HCT116 (cell line): Measurements from ENCODE around the gene PDRG1. TPM values are rescaled to one million over a fixed set of nuclear protein-coding genes. Genes with fewer than 3 reads are reported as not detected.

Experiments used
- ATAC-seq: fragments of 200-7000 bp; cut with Tn5 transposase; 2 replicates; pipeline ENCODE4 v1.9.1; 2020; ENCODE audit warnings: mild to moderate bottlenecking, moderate library complexity
- BruUV-seq: library from RNA; stranded (reverse); fragments of 400-500 nt; replicated peaks from 2 replicates; lab custom pipeline; 2021; lab: Mats Ljungman, UMichigan
- CTCF ChIA-PET: fragments of 300-600 bp; sonication (Branson Sonifier 250); formaldehyde crosslinking; loops from one replicate; lab custom pipeline; 2021; ENCODE audit warnings: antibody characterized with exemption; lab: Charles Lee
- POLR2A ChIA-PET: fragments of 300-600, 350-600 bp; sonication (Branson Sonifier 250); formaldehyde crosslinking; loops from one replicate; lab custom pipeline; 2021; ENCODE audit warnings: antibody characterized with exemption; lab: Charles Lee
- RAD21 ChIA-PET, 2 experiments: fragments of 300-600 bp; sonication (Branson Sonifier 250); formaldehyde crosslinking; loops; one replicate each; lab custom pipeline; 2023; ENCODE audit warnings: low total read pairs in 2 of 2; ENCODE audit not compliant: uncharacterized antibody in 2 of 2, unreplicated experiment in 2 of 2, low non-redundant PET in 1 of 2; lab: Charles Lee
- DNase-seq: peaks from one replicate; pipeline ENCODE4 v3.0.0-alpha.2; 2010; ENCODE audit warnings: low read depth, low spot score
- H2AFZ ChIP-seq: fragments of 200-600 bp; shearing (Covaris generic), sonication (generic); 2 replicates; pipeline ENCODE4 v1.6.1; 2017; ENCODE audit warnings: low read depth, mixed run types, mixed read lengths, antibody characterized with exemption, low read length; ENCODE audit not compliant: poor library complexity, severe bottlenecking
- H3K27ac ChIP-seq: 2 replicates; pipeline ENCODE4 v1.5.1; 2012; ENCODE audit warnings: low read depth, low read length
- H3K27me3 ChIP-seq: fragments of 200-600 bp; sonication (generic); 2 replicates; pipeline ENCODE4 v1.6.1; 2016; ENCODE audit warnings: mixed run types, low read length, mixed read lengths; ENCODE audit not compliant: insufficient read depth
- H3K36me3 ChIP-seq, 2 experiments: fragments of 200-500 bp in 1 of 2; fragments of 200-600 bp in 1 of 2; sonication (Bioruptor generic) in 1 of 2; sonication (generic) in 1 of 2; 2 replicates each; pipeline versions ENCODE4 v1.5.1 to v1.6.1; 2014 to 2016; ENCODE audit warnings: low read length in 2 of 2, inconsistent platforms in 1 of 2, mixed read lengths in 1 of 2, mixed run types in 1 of 2; ENCODE audit not compliant: insufficient read depth in 2 of 2, control insufficient read depth in 1 of 2
- H3K4me1 ChIP-seq, 2 experiments: fragments of 200-600 bp in 1 of 2; sonication (generic) in 1 of 2; 2 replicates each; pipeline versions ENCODE4 v1.5.1 to v1.6.1; 2012 to 2017; ENCODE audit warnings: low read length in 2 of 2, inconsistent platforms in 1 of 2, mild to moderate bottlenecking in 1 of 2, mixed read lengths in 1 of 2, mixed run types in 1 of 2, moderate library complexity in 1 of 2; ENCODE audit not compliant: insufficient read depth in 2 of 2, control insufficient read depth in 1 of 2
- H3K4me2 ChIP-seq: fragments of 200-600 bp; sonication (generic); 2 replicates; pipeline ENCODE4 v1.6.1; 2017; ENCODE audit warnings: mixed run types, low read length, mixed read lengths
- H3K4me3 ChIP-seq, 2 experiments: fragments of 200-600 bp in 1 of 2; sonication (generic) in 1 of 2; replicated peaks in 1 of 2; 2 replicates each; pipeline ENCODE4 v1.5.1; 2011 to 2016; ENCODE audit warnings: low read length in 2 of 2, control low read depth in 1 of 2, low read depth in 1 of 2, mild to moderate bottlenecking in 1 of 2, mixed read lengths in 1 of 2, mixed run types in 1 of 2
- H3K79me2 ChIP-seq: fragments of 200-600 bp; sonication (generic); 2 replicates; pipeline ENCODE4 v1.6.1; 2017; ENCODE audit warnings: mild to moderate bottlenecking, mixed run types, low read length, moderate library complexity, mixed read lengths; ENCODE audit not compliant: insufficient read depth
- H3K9ac ChIP-seq: fragments of 200-600 bp; sonication (generic); 2 replicates; pipeline ENCODE4 v1.6.1; 2016; ENCODE audit warnings: low read length, mixed read lengths
- H3K9me2 ChIP-seq: fragments of 200-600 bp; sonication (generic), shearing (Covaris generic); 2 replicates; pipeline ENCODE4 v1.6.1; 2017; ENCODE audit warnings: mixed run types, mild to moderate bottlenecking, moderate library complexity; ENCODE audit not compliant: insufficient read depth
- H3K9me3 ChIP-seq, 2 experiments: fragments of 200-500 bp in 1 of 2; fragments of 200-600 bp in 1 of 2; sonication (Bioruptor generic) in 1 of 2; sonication (generic) in 1 of 2; 2 replicates each; pipeline ENCODE4 v1.6.1; 2014 to 2017; ENCODE audit warnings: low read length in 2 of 2, mixed read lengths in 2 of 2, inconsistent platforms in 1 of 2, low read depth in 1 of 2, mild to moderate bottlenecking in 1 of 2, mixed run types in 1 of 2, moderate library complexity in 1 of 2; ENCODE audit not compliant: control insufficient read depth in 1 of 2, insufficient read depth in 1 of 2
- H4K20me1 ChIP-seq: fragments of 200-600 bp; sonication (generic), shearing (Covaris generic); 2 replicates; pipeline ENCODE4 v1.6.1; 2017; ENCODE audit warnings: mixed run types, mild to moderate bottlenecking, moderate library complexity; ENCODE audit not compliant: insufficient read depth
- EGR1 ChIP-seq: IDR thresholded peaks from 2 replicates; pipeline ENCODE4 v1.6.1; 2012; ENCODE audit warnings: low read depth
- EZH2 ChIP-seq: fragments of 200-600 bp; sonication (generic); IDR thresholded peaks from 2 replicates; pipeline ENCODE4 v1.6.1; 2017; ENCODE audit warnings: antibody characterized with exemption, mixed run types
- FOSL1 ChIP-seq: IDR thresholded peaks from 2 replicates; pipeline ENCODE4 v1.6.1; 2012; ENCODE audit warnings: low read depth
- JUND ChIP-seq: IDR thresholded peaks from 2 replicates; pipeline ENCODE4 v1.6.1; 2012
- POLR2A ChIP-seq: IDR thresholded peaks from 2 replicates; pipeline ENCODE4 v1.7.0; 2011; ENCODE audit warnings: borderline replicate concordance; ENCODE audit not compliant: insufficient read depth, insufficient read length; ENCODE audit errors: extremely low read depth
- RAD21 ChIP-seq: IDR thresholded peaks from 2 replicates; pipeline ENCODE4 v1.6.1; 2012; ENCODE audit warnings: low read depth, mild to moderate bottlenecking
- REST ChIP-seq: IDR thresholded peaks from 2 replicates; pipeline ENCODE4 v1.6.1; 2012; ENCODE audit warnings: low read depth
- SIN3A ChIP-seq: IDR thresholded peaks from 2 replicates; pipeline ENCODE4 v1.6.1; 2012; ENCODE audit warnings: low read depth
- SP1 ChIP-seq: IDR thresholded peaks from 2 replicates; pipeline ENCODE4 v1.6.1; 2012; ENCODE audit warnings: low read depth
- SRF ChIP-seq: IDR thresholded peaks from 2 replicates; pipeline ENCODE4 v1.6.1; 2012; ENCODE audit warnings: low read depth
- TCF7L2 ChIP-seq: IDR thresholded peaks from 2 replicates; pipeline ENCODE4 v1.7.0; 2011; ENCODE audit warnings: borderline replicate concordance, inconsistent platforms; ENCODE audit not compliant: insufficient read depth, insufficient read length; ENCODE audit errors: extremely low read depth
- YY1 ChIP-seq: IDR thresholded peaks from 2 replicates; pipeline ENCODE4 v1.6.1; 2011; ENCODE audit warnings: low read length, low read depth, moderate library complexity, mild to moderate bottlenecking; ENCODE audit not compliant: insufficient replicate concordance; ENCODE audit errors: extremely low read depth
- ZNF274 ChIP-seq: fragments of 200-500 bp; sonication (Bioruptor generic); IDR thresholded peaks from 2 replicates; pipeline ENCODE4 v1.6.1; 2014; ENCODE audit warnings: mild to moderate bottlenecking, low read depth, low read length, inconsistent platforms
- intact Hi-C: fragments of 100-400 bp; cut with micrococcal nuclease; formaldehyde crosslinking; loops from 2 replicates; pipeline ENCODE4 v1.10.0; 2022
- total RNA-seq: library from RNA; stranded (reverse); gene quantifications from one replicate; pipeline ENCODE4 v1.2.1, GENCODE V29; 2021; ENCODE audit not compliant: unreplicated experiment
- TF ChIP-seq, protein P1 (sequence below): IDR thresholded peaks from 2 replicates; pipeline ENCODE4 v1.6.1; 2012

The PDRG1 gene
- total RNA-seq, 1 experiment from 2014 or later, result 18.7 TPM

- POLR2A ChIA-PET, result no interaction called here
- Histone ChIP-seq H3K27me3 (peaks cover 24% of the 10 kb centered on the region), H3K27ac (no peak overlapping the region), H3K9me2 (no peaks in the 10 kb centered on the region), H3K4me2 (no peak overlapping the region), H3K4me3 (no peak overlapping the region), H3K79me2 (no peaks in the 10 kb centered on the region), H2AFZ (no peak overlapping the region), H3K9ac (no peak overlapping the region), H3K4me1 (no peaks in the 10 kb centered on the region), H3K36me3 (no peaks in the 10 kb centered on the region), H3K9me3 (no peaks in the 10 kb centered on the region), H4K20me1 (no peaks in the 10 kb centered on the region)
- no peak for DNase-seq
- intact Hi-C loops, result no loop called here
- TF ChIP-seq TCF7L2, result no peak
- TF ChIP-seq ZNF274, result no peak
- TF ChIP-seq RAD21, result no peak
- TF ChIP-seq, protein P1, sequence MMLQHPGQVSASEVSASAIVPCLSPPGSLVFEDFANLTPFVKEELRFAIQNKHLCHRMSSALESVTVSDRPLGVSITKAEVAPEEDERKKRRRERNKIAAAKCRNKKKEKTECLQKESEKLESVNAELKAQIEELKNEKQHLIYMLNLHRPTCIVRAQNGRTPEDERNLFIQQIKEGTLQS, result no peak
- TF ChIP-seq FOSL1, result no peak
- no peak for TF ChIP-seq POLR2A
- no peak for TF ChIP-seq JUND
- TF ChIP-seq SIN3A, result no peak
- TF ChIP-seq REST, result no peak
- TF ChIP-seq EZH2, result no peak
- TF ChIP-seq SP1, result no peak
- TF ChIP-seq SRF, result no peak
- TF ChIP-seq YY1, result no peak
- no peak for TF ChIP-seq EGR1
- CTCF ChIA-PET, result interaction anchor here (1.1 kb wide), 1 partner anchor 42 kb away, joined by 3 read pairs; no protein-coding TSS in a partner anchor
- RAD21 ChIA-PET, result no interaction called here
- ATAC-seq, result no peak
- BruUV-seq, result no TSS peak
Observed at GRCh38 chr20:31988430-31989015, 36.7 kb upstream of the PDRG1 start.
